ENCODE data around the gene MAP3K6. TPM values are rescaled to one million over a fixed set of nuclear protein-coding genes. Genes with fewer than 3 reads are reported as not detected.

MAP3K6 gene
- total and polyA plus RNA-seq, 2 of the 13 experiments (the other 11 are each of a cell fraction or from before 2014, with no cell fraction given), result 2.7 to 3.2 TPM

- POLR2A ChIA-PET, result interaction anchor here (1.1 kb wide), 1 partner anchor 210 kb away, joined by 3 read pairs; no protein-coding TSS in a partner anchor
- CTCF ChIA-PET (ENCODE audit: low intra/inter-chr PET ratio, low total read pairs), result no interaction called here
- no peaks in the 10 kb centered on the region for H3K9me3 ChIP-seq (ENCODE audit: low read length)
- H3K27ac ChIP-seq (ENCODE audit: extremely low read length, insufficient read depth, low read length), result no peak overlapping the region
- no peak for FAIRE-seq
- no peak overlapping the region for H3K9ac ChIP-seq (ENCODE audit: insufficient read depth, low read depth, low read length)
- in situ Hi-C loops (cut with HindIII; ENCODE audit: extremely low pct_ligation_motif_present, low pct_unique_long_range_greater_than_20kb), result no loop called here
- BruUV-seq (replicated peaks), result no TSS peak
- no peak for ATAC-seq
- TF ChIP-seq ZNF281 (CRISPR knock-in tag; IDR thresholded peaks at IDR 0.05; ENCODE audit: borderline replicate concordance) (peak; percentile 37; the same call in 1 of the 2 replicates), MAFF (IDR thresholded peaks at IDR 0.05; ENCODE audit: low read depth, low read length) (0 out of 2 replicates have a peak, but pooled peaks have one; percentile 3), ZNF121 (CRISPR knock-in tag; IDR thresholded peaks at IDR 0.05) (no peak)
- WGBS (ENCODE audit: low lambda C conversion rate), result 52% methylated on average over 5 of the region's 7 CpGs
- DNase-seq (ENCODE audit: low spot score), result no peak
- no peaks in the 10 kb centered on the region for H3K36me3 ChIP-seq (replicated peaks in 1 of 2; ENCODE audit: control insufficient read depth in 1 of 2, insufficient read depth in 2 of 2, low read length in 2 of 2)
- intact Hi-C loops (cut with micrococcal nuclease; ENCODE audit: unreplicated experiment), result loop anchor here (10.0 kb wide), 1 partner anchor 267 kb away; no protein-coding TSS in a partner anchor
- H3K4me2 ChIP-seq (ENCODE audit: low read depth, low read length), result no peak overlapping the region
- 0 out of 5 replicates have a peak, but pooled peaks cover 0 to 2% of the 10 kb centered on the region in 2 experiments for H3K27me3 ChIP-seq (ENCODE audit: control insufficient read depth in 1 of 2, insufficient read depth in 2 of 2, low read length in 2 of 2)
- no peak overlapping the region for H2AFZ ChIP-seq (ENCODE audit: low read length)
- no peaks in the 10 kb centered on the region for H3K79me2 ChIP-seq (ENCODE audit: insufficient read depth, low read length)
- H4K20me1 ChIP-seq (ENCODE audit: insufficient read depth, low read length), result no peaks in the 10 kb centered on the region
- H3K4me1 ChIP-seq (ENCODE audit: insufficient read depth, low read length), result peaks cover 12% of the 10 kb centered on the region; the same call in 1 of the 2 replicates
- H3K4me3 ChIP-seq (replicated peaks in 1 of 3; ENCODE audit: insufficient read depth in 1 of 3, low read depth in 2 of 3, low read length in 3 of 3), result no peak overlapping the region
Observed at GRCh38 chr1:27397749-27398148, 31.0 kb upstream of the MAP3K6 start.

GRCh38 chr1:27397110-27397509, 30.3 kb upstream of the MAP3K6 start:
- H3K27ac ChIP-seq (ENCODE audit: extremely low read length, insufficient read depth, low read length), result no peak overlapping the region
- ATAC-seq (no peak), DNase-seq (ENCODE audit: low spot score) (no peak), FAIRE-seq (no peak)
- H3K4me3 ChIP-seq (replicated peaks in 1 of 3; ENCODE audit: insufficient read depth in 1 of 3, low read depth in 2 of 3, low read length in 3 of 3), result no peak overlapping the region
- no peaks in the 10 kb centered on the region for H3K36me3 ChIP-seq (replicated peaks in 1 of 2; ENCODE audit: control insufficient read depth in 1 of 2, insufficient read depth in 2 of 2, low read length in 2 of 2)
- no peak overlapping the region for H2AFZ ChIP-seq (ENCODE audit: low read length)
- in situ Hi-C loops (cut with HindIII; ENCODE audit: extremely low pct_ligation_motif_present, low pct_unique_long_range_greater_than_20kb) (no loop called here), intact Hi-C loops (cut with micrococcal nuclease; ENCODE audit: unreplicated experiment) (loop anchor here (10.0 kb wide), 1 partner anchor 268 kb away; no protein-coding TSS in a partner anchor)
- ChIA-PET CTCF (ENCODE audit: low intra/inter-chr PET ratio, low total read pairs) (no interaction called here), POLR2A (no interaction called here)
- H4K20me1 ChIP-seq (ENCODE audit: insufficient read depth, low read length), result no peaks in the 10 kb centered on the region
- no peak overlapping the region for H3K4me2 ChIP-seq (ENCODE audit: low read depth, low read length)
- BruUV-seq (replicated peaks), result no TSS peak
- H3K79me2 ChIP-seq (ENCODE audit: insufficient read depth, low read length), result no peaks in the 10 kb centered on the region
- TF ChIP-seq ZNF329 (CRISPR knock-in tag; IDR thresholded peaks at IDR 0.05; ENCODE audit: low read depth), result no peak
- TF ChIP-seq IRF1 (CRISPR knock-in tag; IDR thresholded peaks at IDR 0.05; ENCODE audit: low read depth), result no peak
- no peak for TF ChIP-seq FOXK2 (IDR thresholded peaks at IDR 0.05)
- TF ChIP-seq HOXD1 (CRISPR knock-in tag; IDR thresholded peaks at IDR 0.05), result no peak
- no peak for TF ChIP-seq ZNF441 (CRISPR knock-in tag; IDR thresholded peaks at IDR 0.05; ENCODE audit: borderline replicate concordance)
- no peak for TF ChIP-seq GZF1 (CRISPR knock-in tag; IDR thresholded peaks at IDR 0.05)
- TF ChIP-seq ZNF282 (IDR thresholded peaks at IDR 0.05; ENCODE audit: partially characterized antibody), result no peak
- no peak for TF ChIP-seq ZSCAN5A (CRISPR knock-in tag; IDR thresholded peaks at IDR 0.05; ENCODE audit: borderline replicate concordance)
- no peak for TF ChIP-seq RORA (CRISPR knock-in tag; IDR thresholded peaks at IDR 0.05)
- no peak for TF ChIP-seq ZFP36 (IDR thresholded peaks at IDR 0.05; ENCODE audit: borderline replicate concordance, low read depth, low read length, partially characterized antibody)
- TF ChIP-seq DPF2 (CRISPR knock-in tag; IDR thresholded peaks at IDR 0.05; ENCODE audit: borderline replicate concordance, low read depth), result no peak
- H3K9me3 ChIP-seq (ENCODE audit: low read length), result no peaks in the 10 kb centered on the region
- peaks cover 13% of the 10 kb centered on the region for H3K4me1 ChIP-seq (ENCODE audit: insufficient read depth, low read length)
- 41% methylated on average over 3 of the region's 3 CpGs for WGBS (ENCODE audit: low lambda C conversion rate)
- H3K9ac ChIP-seq (ENCODE audit: insufficient read depth, low read depth, low read length), result no peak overlapping the region
- 0 out of 5 replicates have a peak, but pooled peaks cover 0 to 2% of the 10 kb centered on the region in 2 experiments for H3K27me3 ChIP-seq (ENCODE audit: control insufficient read depth in 1 of 2, insufficient read depth in 2 of 2, low read length in 2 of 2)
